Esophagus squamous epithelium (tissue), 4 donors: Measurements from ENCODE around the gene HBM.
"Not testable (repeated sequence)": the region's sequence is repeated elsewhere in the genome, so short reads cannot be mapped to it uniquely, and the experiment has no call there.

Source experiments
- CTCF ChIP-seq, 6 experiments: fragments of 450-650 bp in 4 of 6; fragments of 200-600 bp in 2 of 6; sonication (generic) in 2 of 6; IDR thresholded peaks; one replicate each; pipeline ENCODE4 v1.5.1; 2016 to 2019; ENCODE audit warnings: antibody characterized with exemption in 6 of 6, mild to moderate bottlenecking in 4 of 6, moderate library complexity in 4 of 6
- POLR2A ChIP-seq, 4 donors: fragments of 450-650 bp; IDR thresholded peaks; one replicate each; pipeline ENCODE4 v1.6.1; 2017; ENCODE audit warnings: antibody characterized with exemption in 4 of 4, mild to moderate bottlenecking in 4 of 4, moderate library complexity in 3 of 4

- TF ChIP-seq CTCF, POLR2A (IDR thresholded peaks at IDR 0.05): not testable (repeated sequence)
Observed at GRCh38 chr16:160242-160641, 5.5 kb upstream of the HBM start.
